ENCODE results near the gene METTL8. TPM values are rescaled to one million over a fixed set of nuclear protein-coding genes. Genes with fewer than 3 reads are reported as not detected.

Gene METTL8
- total RNA-seq, 6 donors from 2014 or later = 6.1 to 15.4 (median 13.0) TPM

- Histone ChIP-seq H3K4me3 (no peak overlapping the region), H3K4me1 (no peaks in the 10 kb centered on the region), H3K9me3 (peaks cover 0 to 14% (median 7%) of the 10 kb centered on the region in 4 donors), H3K36me3 (no peaks in the 10 kb centered on the region), H3K27me3 (no peaks in the 10 kb centered on the region), H3K27ac (no peak overlapping the region)
- TF ChIP-seq POLR2A (IDR thresholded peaks at IDR 0.05) (no peak), POLR2AphosphoS5 (IDR thresholded peaks at IDR 0.05) (no peak), CTCF (IDR thresholded peaks at IDR 0.05) (no peak), EP300 (IDR thresholded peaks at IDR 0.05) (no peak)
- 85 to 88% methylated on average over 2 of the region's 2 CpGs for WGBS, 2 donors
- ATAC-seq (ENCODE audit: low FRiP score in 2 of 2) (no peak), DNase-seq (no peak)
Measured at GRCh38 chr2:171310889-171311288, 122.9 kb downstream of the METTL8 start.

GRCh38 chr2:171309455-171310286, 124.1 kb downstream of the METTL8 start:
- H3K4me3 ChIP-seq = no peak overlapping the region
- H3K4me1 ChIP-seq = no peaks in the 10 kb centered on the region
- TF ChIP-seq CTCF (IDR thresholded peaks at IDR 0.05) (no peak), POLR2AphosphoS5 (IDR thresholded peaks at IDR 0.05) (no peak), EP300 (IDR thresholded peaks at IDR 0.05) (no peak), POLR2A (IDR thresholded peaks at IDR 0.05) (no peak)
- no peak overlapping the region for H3K27ac ChIP-seq
- no peaks in the 10 kb centered on the region for H3K27me3 ChIP-seq
- 78 to 81% methylated on average over 6 of the region's 6 CpGs for WGBS, 2 donors
- H3K36me3 ChIP-seq = no peaks in the 10 kb centered on the region
- no peak for DNase-seq
- H3K9me3 ChIP-seq = peaks cover 0 to 14% (median 7%) of the 10 kb centered on the region in 4 donors
- no peak for ATAC-seq (ENCODE audit: low FRiP score in 2 of 2)

- WGBS, 2 donors = 91 to 95% methylated on average over 6 of the region's 6 CpGs
- no peak for DNase-seq
- H3K9me3 ChIP-seq = peaks cover 0 to 14% (median 7%) of the 10 kb centered on the region in 4 donors
- H3K27me3 ChIP-seq = no peaks in the 10 kb centered on the region
- no peak for ATAC-seq (ENCODE audit: low FRiP score in 2 of 2)
- no peaks in the 10 kb centered on the region for H3K4me1 ChIP-seq
- TF ChIP-seq EP300 (IDR thresholded peaks at IDR 0.05) (no peak), POLR2A (IDR thresholded peaks at IDR 0.05) (no peak), POLR2AphosphoS5 (IDR thresholded peaks at IDR 0.05) (no peak), CTCF (IDR thresholded peaks at IDR 0.05) (no peak)
- no peak overlapping the region for H3K27ac ChIP-seq
- H3K36me3 ChIP-seq = no peaks in the 10 kb centered on the region
- H3K4me3 ChIP-seq = no peak overlapping the region
Measured at GRCh38 chr2:171308280-171309054, 125.3 kb downstream of the METTL8 start.

- Histone ChIP-seq H3K4me3 (no peak overlapping the region), H3K36me3 (no peaks in the 10 kb centered on the region), H3K9me3 (peaks cover 0 to 14% (median 7%) of the 10 kb centered on the region in 4 donors), H3K27ac (no peak overlapping the region), H3K4me1 (no peaks in the 10 kb centered on the region), H3K27me3 (no peaks in the 10 kb centered on the region)
- DNase-seq (no peak), ATAC-seq (ENCODE audit: low FRiP score in 2 of 2) (no peak)
- WGBS, 2 donors = 96 to 100% methylated on average over 4 of the region's 4 CpGs
- TF ChIP-seq EP300 (IDR thresholded peaks at IDR 0.05) (no peak), POLR2AphosphoS5 (IDR thresholded peaks at IDR 0.05) (no peak), POLR2A (IDR thresholded peaks at IDR 0.05) (no peak), CTCF (IDR thresholded peaks at IDR 0.05) (no peak)
Measured at GRCh38 chr2:171307560-171307959, 126.2 kb downstream of the METTL8 start.

Measured in upper lobe of left lung (tissue), 6 donors.